GF-D8 (cell line): Measurements from ENCODE around the gene PMP22.

ENCODE experiments used
- DNase-seq: peaks from one replicate; lab custom pipeline; 2025; lab: John Stamatoyannopoulos, UW

The PMP22 gene

DNA sequence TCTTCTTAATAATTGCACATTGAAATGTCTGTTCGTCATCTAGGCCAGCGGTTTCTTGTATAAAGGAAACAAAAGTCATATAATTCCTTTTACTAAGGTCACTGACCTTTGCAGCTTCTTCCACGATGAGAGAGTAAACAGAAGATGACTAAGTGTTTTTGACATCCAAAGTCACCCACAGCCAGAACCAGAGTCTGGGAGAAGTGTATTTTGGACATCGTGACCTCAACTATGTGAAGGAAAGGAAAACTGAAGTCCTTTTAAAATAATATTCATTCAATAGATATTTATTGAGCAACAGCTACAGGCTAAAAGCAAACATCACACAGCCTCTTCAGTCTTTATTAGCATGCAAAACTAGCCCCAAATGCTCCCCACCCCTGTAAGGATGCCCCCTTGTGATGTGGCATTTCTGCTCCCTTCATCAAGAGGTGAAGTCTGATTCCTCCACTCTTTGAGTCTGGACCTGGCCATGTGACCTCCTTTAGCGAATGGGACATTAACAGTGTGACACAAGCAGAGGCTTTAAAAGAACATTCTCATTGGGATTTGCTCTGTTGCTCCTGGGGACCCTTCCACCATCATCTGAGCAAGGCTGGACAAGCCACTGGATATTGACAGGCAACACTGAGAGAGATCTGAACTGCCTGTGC lies 8.1 kb upstream of the PMP22 start:
- no peak for DNase-seq

GRCh38 chr17:15271741-15272140 lies 6.6 kb upstream of the PMP22 start:
- no peak for DNase-seq

DNA sequence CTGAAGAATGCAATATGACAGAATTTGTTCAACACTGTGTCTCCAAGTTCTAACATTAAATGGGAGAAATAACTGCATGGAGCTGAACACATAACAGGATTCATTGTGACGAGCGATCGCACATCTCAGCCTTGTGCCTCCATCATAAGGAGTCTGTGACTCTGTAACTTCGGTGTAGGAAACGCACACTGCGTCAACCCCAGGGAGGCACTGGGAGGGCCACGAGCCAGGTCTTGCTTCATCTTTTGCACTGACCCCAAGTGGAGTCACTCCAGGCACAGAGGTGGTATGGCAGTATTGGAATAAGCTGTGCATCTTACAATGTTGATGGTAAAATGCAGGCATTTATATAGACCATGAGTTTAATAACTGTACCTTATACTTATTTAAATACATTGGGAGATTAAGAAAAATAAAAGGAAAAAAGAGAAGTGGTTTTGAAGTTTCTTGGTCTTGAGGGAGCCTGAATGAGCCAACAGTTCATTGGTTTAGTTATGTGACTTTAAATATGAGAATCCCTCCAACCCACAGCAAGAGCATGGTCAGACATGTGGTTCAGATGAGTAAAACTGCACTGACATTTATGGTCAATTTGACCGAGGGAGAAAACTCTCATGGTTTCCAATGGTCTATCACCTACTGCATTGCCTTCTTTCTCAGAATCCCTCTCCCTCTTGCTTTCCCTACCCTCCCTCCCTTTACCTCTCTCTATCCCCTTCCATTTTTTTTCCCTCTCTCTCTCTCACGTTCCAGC lies 5.7 kb upstream of the PMP22 start:
- no peak for DNase-seq

DNA sequence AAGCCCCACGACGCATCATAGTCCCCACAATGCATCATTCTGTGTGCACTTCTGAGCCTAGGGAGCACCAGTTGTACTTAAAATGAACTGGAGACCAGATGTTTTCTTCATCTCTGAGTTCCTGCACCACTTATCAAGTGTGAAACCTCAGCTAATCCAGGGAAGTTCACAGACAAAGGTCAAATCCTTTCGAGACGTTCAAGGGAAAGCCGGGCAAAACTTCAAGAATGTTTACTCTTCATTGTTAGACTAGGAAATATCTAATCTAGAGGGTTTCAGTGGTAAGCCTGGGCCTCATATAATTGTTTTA lies 4.6 kb upstream of the PMP22 start:
- no peak for DNase-seq

DNA sequence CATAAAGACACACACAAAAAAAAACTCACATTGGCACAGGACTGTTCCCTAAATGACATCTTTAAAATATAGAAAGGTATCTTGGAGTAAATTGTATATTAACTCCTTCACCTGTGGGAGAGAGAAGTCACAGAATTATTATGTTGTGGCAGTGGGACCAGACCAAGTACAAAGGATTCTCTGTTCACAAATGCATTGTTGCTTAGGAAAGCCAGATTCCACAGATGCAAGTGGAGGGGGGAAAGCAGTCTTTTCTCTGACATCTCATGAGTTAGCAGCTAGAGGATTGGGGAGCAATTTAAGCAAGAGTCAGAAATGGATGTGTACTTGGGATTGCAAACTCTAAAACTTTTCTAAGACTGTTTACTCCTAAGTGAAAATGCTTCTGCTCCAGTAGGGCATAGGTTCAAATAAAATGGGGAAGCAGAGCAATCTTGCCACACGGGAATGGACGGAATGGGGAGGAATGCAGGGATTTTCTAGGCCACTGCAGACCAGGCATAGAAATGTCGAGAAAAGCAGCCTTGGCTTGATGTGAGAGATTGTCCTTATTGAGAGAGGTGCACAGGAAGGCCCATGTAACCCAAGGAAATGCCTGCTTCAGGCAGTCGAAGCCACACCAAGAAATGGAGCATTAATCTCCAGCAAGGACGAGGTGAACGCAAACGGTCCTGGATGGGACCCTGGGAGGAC lies 4.1 kb upstream of the PMP22 start:
- DNase-seq = no peak

DNA sequence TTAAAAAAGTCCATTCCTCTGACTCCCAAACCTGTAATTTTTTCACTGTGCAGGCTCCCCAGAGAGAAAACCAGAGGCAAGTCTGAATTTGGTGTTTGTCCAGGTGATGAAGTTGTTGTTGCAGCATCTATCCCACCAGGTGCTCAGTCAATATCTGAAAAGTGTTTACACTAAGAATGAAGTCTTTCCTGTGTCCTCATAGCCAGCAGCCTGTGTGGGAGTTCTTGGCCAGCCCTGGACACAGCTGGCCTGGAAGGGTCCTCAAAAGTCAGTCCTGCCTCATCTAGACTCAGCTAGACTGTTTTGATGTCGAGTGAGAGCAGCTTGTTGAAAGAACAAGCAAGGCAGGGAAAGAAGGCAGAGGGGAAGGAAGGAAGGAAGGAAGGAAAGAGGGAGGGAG lies 3.3 kb upstream of the PMP22 start:
- no peak for DNase-seq

- no peak for DNase-seq
Measured at GRCh38 chr17:15267996-15268395, 2.9 kb upstream of the PMP22 start.

GRCh38 chr17:15266325-15267125 lies 1.4 kb upstream of the PMP22 start:
- no peak for DNase-seq

DNA sequence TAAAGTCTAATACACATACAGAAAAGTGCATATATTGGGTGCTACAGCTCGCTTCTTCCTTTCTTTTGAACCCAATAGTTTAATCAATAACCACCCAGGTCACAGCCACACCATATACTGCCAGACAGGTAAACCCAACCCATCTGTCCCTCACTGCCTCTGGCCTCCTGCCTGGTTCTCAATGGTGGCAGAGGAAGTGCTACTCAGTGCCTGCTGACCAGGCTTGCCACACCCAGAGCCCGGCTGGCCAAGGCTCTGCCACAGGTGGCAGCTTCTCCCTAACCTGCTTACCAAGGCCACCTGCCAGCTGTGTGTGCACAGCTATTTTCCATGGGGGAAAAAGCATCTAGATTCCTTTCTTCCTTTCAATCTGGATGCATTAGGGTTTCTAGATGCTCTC lies 584 bp downstream of the PMP22 start:
- DNase-seq = no peak

GRCh38 chr17:15263680-15264079 lies 1.4 kb downstream of the PMP22 start:
- no peak for DNase-seq

- DNase-seq = no peak
Measured at GRCh38 chr17:15263206-15263579, 1.9 kb downstream of the PMP22 start.

DNA sequence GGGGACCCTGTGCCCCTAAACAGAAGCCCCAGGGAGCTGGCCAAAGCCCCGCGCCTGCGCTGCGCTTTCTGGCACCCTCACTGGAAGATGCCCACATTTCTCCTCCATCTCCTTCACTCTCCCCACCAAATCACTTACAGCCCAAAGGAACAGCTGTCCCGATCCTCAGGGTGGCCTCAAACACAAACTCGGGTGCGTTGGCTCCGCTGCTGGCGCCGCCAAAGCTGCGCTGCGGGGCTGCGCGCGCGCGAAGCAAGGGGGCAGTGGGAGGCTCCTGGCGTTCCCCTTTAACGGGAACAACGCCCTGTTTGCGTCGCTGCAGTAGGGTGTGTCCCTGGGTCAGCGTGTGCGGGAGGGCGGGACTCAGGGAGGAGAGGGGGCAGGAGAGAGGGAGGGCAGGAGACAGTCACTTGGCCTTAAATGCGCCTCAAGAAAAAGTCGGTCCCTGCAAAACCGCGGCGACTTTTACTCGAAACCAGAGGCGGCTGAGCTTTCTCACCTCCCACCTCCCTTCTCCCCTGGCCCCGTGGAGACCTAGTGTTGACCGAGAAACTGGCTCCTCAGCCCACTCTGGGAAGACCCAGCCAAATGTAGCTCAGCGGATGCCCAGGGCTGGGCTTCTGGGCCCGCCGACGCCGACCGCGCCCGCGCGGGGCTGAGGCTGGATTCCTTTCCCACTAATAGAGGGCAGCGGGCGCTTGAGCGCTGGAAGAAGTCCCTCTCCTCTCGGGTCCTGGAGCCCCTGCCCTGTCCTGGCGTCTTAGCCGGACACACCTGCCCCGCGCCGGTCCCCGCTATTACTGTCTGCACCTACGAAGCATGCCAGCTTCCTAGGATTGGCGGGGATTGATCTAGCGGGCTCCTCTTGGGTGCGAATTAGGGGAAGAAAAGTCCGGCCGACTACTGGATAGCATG lies 2.6 kb downstream of the PMP22 start:
- no peak for DNase-seq

DNA sequence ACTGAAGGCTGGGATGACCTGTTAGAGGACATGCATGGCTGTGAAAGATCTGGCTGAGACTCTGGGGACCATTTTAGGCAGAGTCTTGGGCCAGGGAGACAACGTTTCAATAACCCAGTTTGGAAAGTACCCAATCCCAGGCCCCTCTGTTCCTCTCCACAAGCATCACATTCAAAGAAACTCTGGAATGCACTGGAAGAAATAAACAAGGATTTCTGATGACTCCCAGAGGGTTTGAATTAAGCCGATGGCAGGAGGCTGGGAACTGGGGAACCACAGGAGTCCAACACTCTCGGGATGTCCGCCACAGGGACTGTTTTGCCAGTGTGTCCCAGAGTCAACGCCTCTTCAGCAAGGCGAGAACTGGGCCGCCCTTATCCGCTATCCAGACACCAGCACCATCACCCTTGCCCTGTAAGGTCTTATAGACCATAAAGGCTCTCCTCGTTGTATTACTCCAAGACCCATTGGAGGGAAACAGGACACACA lies 3.3 kb downstream of the PMP22 start:
- no peak for DNase-seq

DNA sequence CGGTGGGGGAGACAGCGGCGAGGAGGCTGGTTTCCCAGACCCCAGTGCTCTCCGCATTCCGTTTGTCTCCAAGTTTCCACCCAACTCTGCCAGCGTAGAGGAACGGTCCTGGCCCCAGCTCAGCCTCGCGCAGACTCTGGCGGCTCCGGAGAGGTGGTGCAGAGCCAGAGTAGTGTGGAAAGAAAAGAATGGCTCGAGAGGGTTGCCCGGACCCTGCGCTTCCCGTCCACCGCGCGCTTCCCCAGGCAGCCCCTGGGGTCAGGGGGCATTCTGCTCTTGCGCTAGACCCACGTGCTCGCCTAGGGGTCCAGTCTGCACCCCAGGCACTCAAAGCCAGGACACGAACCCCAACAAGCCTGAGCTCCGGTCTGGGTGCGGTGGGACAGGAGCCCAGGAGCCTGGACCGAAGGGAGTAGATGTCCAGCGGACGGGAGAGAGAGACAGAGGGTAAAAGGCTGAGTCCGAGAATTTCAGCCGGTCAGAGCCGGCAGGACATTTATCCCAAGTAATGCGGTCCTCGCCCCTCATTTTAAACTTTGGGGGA lies 3.8 kb downstream of the PMP22 start:
- no peak for DNase-seq

- DNase-seq = no peak
Measured at GRCh38 chr17:15260376-15261257, 4.5 kb downstream of the PMP22 start.

DNA sequence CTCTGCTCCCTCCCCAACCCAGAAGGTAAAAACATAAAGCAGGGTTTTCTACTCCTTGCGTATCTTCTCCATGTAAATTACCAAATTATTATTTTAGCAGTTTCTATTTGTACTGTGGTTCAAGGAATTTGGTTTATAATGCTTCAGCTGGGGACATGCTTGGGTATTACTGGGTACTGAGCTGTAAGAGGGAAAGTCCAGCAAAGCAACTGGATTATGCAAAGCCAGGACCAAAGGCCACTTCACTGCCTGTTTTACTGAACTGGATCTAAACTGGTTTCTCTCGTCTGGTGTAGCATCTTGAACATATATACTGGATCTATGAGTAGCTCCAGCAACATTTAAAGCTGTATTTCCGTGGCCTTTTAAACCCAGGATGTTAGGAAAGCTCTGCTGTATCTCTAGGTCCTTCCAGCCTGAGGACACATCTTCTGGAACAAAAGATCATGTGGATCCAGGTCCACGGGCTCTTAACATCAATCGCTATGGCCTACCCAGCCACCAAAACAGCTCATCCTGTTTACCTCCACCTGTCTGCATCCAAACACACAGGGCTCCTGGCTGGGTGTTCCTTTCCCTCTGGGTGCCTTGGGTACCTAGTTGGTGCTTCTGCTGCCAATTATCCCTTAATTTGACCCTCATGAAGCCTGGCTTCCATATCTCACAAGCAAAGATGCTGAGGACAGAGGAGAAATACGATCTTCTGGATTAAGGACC lies 7.2 kb downstream of the PMP22 start:
- DNase-seq = no peak

- peak; percentile 17 for DNase-seq
Measured at GRCh38 chr17:15257258-15257788, 7.8 kb downstream of the PMP22 start.

DNA sequence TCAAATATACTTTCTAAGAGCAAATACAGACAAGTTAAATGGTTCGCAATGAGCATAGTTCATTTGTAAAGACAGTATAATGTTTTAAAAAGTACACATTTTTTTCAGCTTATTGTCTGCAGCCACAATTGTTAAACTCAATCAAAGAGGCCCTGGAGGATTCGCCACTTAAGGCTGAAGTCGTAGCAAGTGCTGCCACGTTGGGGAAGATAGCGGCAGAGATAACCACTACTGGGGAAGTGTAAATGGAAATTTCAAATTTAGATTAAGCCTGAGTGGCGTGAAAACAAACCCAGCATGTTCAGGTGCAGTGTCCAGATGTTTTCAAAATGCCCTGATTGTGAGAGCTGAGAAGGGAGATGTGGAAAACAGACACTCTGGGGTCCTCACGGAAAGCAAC lies 8.4 kb downstream of the PMP22 start:
- no peak for DNase-seq
